Stimulated activated CD8-positive, alpha-beta memory T cell treated with anti-CD3 and anti-CD28 coated beads, Interleukin-7, amount 100 ng/mL, for 1 hour (primary cell): ENCODE data around the gene CLDN7.

Experiments
- DNase-seq, 2 donors: peaks; one replicate each; pipeline ENCODE4 v3.0.0-alpha.2; 2020; ENCODE audit warnings: low read depth in 2 of 2

Gene CLDN7

DNA sequence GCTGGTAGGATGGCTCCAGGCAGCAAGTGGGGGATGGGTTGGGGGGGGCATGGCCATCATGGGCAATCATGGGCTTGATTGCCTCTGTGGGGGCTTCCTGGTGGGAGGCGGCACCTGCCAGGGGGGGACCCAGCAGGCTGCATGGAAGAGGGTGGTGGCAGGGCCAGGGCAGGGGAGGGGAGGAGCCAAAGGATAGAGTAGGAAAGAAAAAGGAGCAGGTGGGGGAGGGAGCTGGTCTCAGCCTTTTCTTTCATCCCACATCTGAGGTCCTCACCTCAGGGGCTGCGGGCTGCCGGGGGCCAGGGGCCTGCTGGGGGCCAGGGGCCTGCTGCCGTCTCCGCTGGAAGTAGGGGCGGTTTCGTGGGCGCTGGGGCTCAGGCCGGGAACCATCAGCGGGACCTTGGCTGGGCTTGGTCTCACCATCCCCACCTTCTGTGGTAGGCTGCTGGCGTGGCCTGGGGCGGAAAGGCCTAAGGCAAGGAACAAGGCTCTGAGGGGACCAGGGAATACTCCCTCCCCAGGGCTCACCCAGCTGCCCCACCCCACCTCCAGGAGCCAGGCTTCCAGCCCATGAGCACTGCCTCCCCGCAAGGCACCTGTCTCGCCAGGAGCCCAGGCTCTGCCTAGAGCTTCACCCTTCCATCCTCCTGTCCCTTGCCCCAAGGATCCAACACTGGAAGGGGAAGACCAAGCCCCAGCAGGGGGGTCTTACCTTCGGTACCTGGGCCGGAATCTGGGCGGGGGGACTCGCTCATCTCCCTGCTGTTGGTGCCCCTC is 27.2 kb upstream of the CLDN7 start:
- no peak for DNase-seq

- no peak for DNase-seq
These were observed 23.4 kb upstream of the CLDN7 start for GRCh38 chr17:7285679-7286078.

- DNase-seq, result no peak
These were observed 22.6 kb upstream of the CLDN7 start for GRCh38 chr17:7284911-7285310.

- DNase-seq, result no peak
These were observed 21.4 kb upstream of the CLDN7 start for GRCh38 chr17:7283471-7284216.

- no peak for DNase-seq
These were observed 20.6 kb upstream of the CLDN7 start for GRCh38 chr17:7282752-7283321.

DNA sequence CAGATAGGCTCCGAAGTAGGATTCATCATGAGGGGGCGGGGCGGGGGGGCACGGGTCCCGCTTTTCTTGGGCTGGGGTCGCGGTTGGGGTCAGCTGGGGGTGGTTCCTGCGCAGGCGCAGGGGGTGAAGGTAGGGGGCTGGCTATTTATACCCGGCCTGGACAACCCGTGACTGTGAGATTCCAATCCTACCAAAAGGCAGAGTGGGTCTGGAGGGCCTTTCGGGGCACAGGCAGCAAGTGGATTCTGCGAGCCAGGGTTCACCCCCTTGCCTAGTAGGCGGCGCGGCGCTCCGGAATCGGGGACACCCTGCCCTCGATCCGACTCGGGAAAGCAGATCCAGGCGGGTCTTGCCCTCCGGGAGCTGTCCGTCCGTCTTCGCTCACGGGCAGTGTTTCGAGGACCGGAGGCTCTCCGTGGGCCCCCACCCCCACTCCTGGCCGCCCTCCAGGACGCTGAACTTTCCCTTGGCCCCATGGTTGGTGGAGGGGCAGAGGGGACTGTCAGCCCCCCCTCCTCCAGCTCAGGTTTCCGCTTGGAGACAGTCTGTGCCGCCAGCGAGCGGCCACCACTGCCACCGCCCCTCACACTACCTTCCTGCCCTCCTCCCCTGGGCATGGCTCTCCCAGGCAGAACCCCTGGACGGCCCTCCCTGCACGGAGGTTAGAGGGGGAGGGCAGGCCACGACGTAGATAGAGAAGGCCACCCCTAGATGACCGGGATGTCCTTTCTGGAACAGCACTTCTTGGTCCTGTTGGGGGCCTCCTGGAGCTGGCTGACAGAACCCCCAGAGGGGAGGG is 19.9 kb upstream of the CLDN7 start:
- no peak for DNase-seq

DNA sequence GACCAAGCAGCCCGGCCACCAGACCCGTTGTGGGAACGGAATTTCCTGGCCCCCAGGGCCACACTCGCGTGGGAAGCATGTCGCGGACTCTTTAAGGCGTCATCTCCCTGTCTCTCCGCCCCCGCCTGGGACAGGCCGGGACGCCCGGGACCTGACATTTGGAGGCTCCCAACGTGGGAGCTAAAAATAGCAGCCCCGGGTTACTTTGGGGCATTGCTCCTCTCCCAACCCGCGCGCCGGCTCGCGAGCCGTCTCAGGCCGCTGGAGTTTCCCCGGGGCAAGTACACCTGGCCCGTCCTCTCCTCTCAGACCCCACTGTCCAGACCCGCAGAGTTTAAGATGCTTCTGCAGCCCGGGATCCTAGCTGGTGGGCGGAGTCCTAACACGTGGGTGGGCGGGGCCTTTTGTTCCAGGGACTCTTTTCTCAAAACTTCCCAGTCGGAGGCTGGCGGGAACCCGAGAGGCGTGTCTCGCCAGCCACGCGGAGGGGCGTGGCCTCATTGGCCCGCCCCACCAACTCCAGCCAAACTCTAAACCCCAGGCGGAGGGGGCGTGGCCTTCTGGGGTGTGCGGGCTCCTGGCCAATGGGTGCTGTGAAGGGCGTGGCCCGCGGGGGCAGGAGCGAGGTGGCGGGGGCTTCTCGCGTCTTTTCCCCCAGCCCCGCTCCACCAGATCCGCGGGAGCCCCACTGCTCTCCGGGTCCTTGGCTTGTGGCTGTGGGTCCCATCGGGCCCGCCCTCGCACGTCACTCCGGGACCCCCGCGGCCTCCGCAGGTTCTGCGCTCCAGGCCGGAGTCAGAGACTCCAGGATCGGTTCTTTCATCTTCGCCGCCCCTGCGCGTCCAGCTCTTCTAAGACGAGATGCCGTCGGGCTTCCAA is 19.0 kb upstream of the CLDN7 start, which contains the start of gene SLC2A4:
Gene SLC2A4, plus strand, starts transcription at position 645 of the 879 bp plus-strand sequence. Its CDS starts 217 bp downstream, at position 862.
- DNase-seq, result peak; percentile 52 to 63

GRCh38 chr17:7280519-7281073 is 18.3 kb upstream of the CLDN7 start:
- peak; percentile 72 to 75 for DNase-seq

DNA sequence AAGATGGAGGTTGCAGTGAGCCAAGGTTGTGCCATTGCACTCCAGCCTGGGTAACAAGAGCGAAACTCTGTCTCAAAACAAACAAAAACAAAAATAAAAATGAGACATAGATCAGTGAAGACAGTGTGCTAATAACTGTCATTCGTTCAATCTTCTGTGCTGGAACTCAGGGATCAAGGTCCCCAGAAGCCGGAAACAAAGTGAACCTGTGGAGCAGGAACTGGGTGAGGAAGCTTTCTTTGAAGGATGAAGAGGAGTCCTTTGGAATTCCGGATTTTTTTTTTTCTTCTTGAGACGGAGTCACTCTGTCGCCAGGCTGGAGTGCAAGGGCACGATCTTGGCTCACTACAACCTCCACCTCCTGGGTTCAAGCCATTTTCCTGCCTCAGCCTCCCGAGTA is 17.2 kb upstream of the CLDN7 start:
- no peak for DNase-seq

DNA sequence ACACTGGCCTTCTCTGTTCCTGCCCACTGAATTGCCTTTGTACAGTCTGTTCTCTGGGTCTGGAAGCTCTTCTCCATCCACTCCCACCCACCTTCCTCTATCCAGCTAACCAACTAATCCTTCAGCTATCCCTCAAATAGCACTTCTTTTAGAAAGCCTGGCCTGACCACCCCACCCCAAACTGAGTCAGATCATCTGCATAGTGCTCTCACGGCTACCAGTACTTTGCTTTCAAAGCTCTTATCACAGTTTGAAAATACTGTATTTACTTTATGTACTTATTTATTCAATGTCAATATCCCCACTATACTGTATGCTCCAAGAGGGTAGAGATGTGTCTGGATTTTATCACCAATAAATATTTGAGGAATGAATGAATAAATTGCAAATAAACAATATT is 4.5 kb upstream of the CLDN7 start:
- DNase-seq, result no peak

- no peak for DNase-seq
These were observed 1.5 kb upstream of the CLDN7 start for GRCh38 chr17:7263801-7264078.

- DNase-seq, result no peak
These were observed 890 bp upstream of the CLDN7 start for GRCh38 chr17:7262935-7263800.

DNA sequence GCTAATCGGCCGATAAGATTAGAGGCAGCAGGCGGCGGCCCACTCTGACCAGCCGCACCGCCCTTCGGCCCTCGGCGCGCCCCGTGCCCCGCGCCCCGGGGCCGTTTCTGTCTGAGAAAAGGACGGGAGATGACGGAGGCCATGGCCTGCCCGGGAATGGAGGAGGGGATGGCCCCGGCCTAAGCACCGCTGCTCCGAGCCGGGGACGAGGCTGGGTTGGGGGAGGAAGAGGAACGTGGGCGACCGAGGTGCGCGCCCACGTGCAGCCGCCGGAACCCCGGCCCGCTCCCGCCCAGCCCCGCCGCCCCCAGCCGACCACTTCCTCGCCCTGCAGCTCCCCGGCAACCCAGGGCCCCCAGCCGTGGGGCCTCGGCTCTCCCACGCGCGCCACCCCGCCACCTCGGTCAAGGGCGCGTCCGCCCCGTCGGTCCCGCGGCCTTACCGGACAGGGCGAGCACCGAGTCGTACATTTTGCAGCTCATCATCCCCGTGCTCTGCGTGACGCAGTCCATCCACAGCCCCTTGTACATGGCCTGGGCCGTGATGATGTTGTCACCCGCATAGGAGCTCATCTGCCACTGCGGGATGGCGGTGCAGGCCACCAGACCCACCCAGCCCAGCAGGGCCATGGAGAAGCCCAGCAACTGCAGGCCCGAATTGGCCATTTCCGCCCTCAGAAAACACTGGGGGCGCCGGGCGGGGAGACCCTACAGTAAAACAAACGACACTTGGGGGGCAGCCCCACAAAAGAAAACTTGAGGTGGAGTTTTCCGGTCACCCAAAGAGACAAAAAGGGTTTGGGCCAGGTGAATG is 693 bp downstream of the CLDN7 start:
- no peak for DNase-seq

- no peak for DNase-seq
These were observed 1.5 kb downstream of the CLDN7 start for GRCh38 chr17:7260651-7261378.

- no peak for DNase-seq
These were observed 2.1 kb downstream of the CLDN7 start for GRCh38 chr17:7260151-7260550.

DNA sequence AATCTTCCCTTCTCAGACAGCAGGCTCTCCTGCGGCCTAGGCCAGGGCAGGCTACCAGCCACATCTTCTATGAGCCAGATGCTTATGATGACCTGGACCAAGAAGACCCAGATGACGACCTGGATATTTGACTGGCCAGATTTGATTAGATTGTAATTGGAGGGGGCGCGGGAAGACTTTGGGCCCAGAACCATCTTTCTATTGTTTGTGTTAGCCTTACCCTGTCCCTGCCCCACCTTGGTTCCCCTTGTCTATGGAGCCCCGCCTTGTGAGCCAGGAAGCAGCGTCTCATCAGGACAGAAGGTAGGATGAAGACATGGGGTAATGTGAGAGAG is 2.8 kb downstream of the CLDN7 start:
- no peak for DNase-seq

GRCh38 chr17:7258731-7259554 is 3.3 kb downstream of the CLDN7 start:
- no peak for DNase-seq
